GM12878 (cell line): ENCODE data around the gene NACA2.

ENCODE experiments used
- ESRRA ChIP-seq: IDR thresholded peaks from 2 replicates; pipeline ENCODE4 v1.6.1; 2012; ENCODE audit warnings: mild to moderate bottlenecking, low read length, improper control_type of control experiment
- EZH2 ChIP-seq: IDR thresholded peaks from 2 replicates; pipeline ENCODE4 v1.6.1; 2012; ENCODE audit warnings: low read depth, mild to moderate bottlenecking, control low read depth, inconsistent platforms, low read length, borderline replicate concordance; ENCODE audit not compliant: control insufficient read depth
- FOXK2 ChIP-seq: fragments of 450-650 bp; IDR thresholded peaks from 2 replicates; pipeline ENCODE4 v1.6.1; 2017; ENCODE audit warnings: mild to moderate bottlenecking, moderate library complexity
- HDAC2 ChIP-seq: fragments of 200-600 bp; sonication (generic); IDR thresholded peaks from 2 replicates; pipeline ENCODE4 v1.6.1; 2017
- MEF2A ChIP-seq: IDR thresholded peaks from 2 replicates; pipeline ENCODE4 v1.6.1; 2011; ENCODE audit warnings: low read depth, mild to moderate bottlenecking, low read length, moderate library complexity; ENCODE audit not compliant: insufficient read depth
- MYC ChIP-seq: IDR thresholded peaks from 2 replicates; pipeline ENCODE4 v1.6.1; 2011; ENCODE audit warnings: mild to moderate bottlenecking, low read length, moderate library complexity, inconsistent platforms; ENCODE audit not compliant: insufficient read depth, insufficient replicate concordance, insufficient read length, severe bottlenecking
- NFIC ChIP-seq: IDR thresholded peaks from 2 replicates; pipeline ENCODE4 v1.6.1; 2012; ENCODE audit warnings: low read depth, mild to moderate bottlenecking, inconsistent platforms, low read length, moderate library complexity
- NR2C2 ChIP-seq: IDR thresholded peaks from 2 replicates; pipeline ENCODE4 v1.6.1; 2011; ENCODE audit warnings: borderline replicate concordance, low read depth; ENCODE audit not compliant: control insufficient read depth, insufficient read length
- RELA ChIP-seq: fragments of 450-650 bp; IDR thresholded peaks from 2 replicates; pipeline ENCODE4 v1.8.0; 2014; ENCODE audit warnings: borderline replicate concordance; ENCODE audit not compliant: partially characterized antibody
- TF ChIP-seq, protein P1 (sequence below), 3 experiments: IDR thresholded peaks in 2 of 3; conservative IDR thresholded peaks in 1 of 3; 2 replicates each; pipeline ENCODE4 v1.5.1; 2011; ENCODE audit warnings: low read depth in 3 of 3, low read length in 3 of 3, mild to moderate bottlenecking in 3 of 3, control low read depth in 2 of 3, moderate library complexity in 2 of 3, inconsistent platforms in 1 of 3, mixed read lengths in 1 of 3; ENCODE audit not compliant: control insufficient read depth in 2 of 3, insufficient read depth in 1 of 3; ENCODE audit errors: extremely low read depth in 1 of 3

DNA sequence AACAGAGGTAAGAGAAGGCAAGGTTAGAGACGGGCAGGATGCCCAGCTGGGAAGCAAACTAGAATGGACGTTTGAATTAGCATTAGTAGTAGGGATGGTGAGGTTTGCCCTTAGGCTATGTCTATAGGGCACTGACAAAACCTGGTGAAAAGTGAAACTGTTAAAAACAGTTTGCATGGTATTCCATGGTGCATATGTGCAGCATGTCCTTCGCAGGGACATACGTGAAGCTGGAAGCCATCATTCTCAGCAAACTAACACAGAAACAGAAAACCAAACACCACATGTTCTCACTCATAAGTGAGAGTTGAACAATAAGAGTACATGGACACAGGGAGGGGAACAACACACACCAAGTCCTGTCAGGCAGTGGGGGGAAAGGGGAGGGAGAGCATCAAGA lies 25.8 kb downstream of the NACA2 start:
- no peak for TF ChIP-seq EZH2
- no peak for TF ChIP-seq ESRRA
- no peak for TF ChIP-seq MYC
- no peak for TF ChIP-seq NFIC
- TF ChIP-seq FOXK2: no peak
- no peak for TF ChIP-seq HDAC2
- no peak for TF ChIP-seq RELA
- no peak for TF ChIP-seq MEF2A
- TF ChIP-seq, protein P1, sequence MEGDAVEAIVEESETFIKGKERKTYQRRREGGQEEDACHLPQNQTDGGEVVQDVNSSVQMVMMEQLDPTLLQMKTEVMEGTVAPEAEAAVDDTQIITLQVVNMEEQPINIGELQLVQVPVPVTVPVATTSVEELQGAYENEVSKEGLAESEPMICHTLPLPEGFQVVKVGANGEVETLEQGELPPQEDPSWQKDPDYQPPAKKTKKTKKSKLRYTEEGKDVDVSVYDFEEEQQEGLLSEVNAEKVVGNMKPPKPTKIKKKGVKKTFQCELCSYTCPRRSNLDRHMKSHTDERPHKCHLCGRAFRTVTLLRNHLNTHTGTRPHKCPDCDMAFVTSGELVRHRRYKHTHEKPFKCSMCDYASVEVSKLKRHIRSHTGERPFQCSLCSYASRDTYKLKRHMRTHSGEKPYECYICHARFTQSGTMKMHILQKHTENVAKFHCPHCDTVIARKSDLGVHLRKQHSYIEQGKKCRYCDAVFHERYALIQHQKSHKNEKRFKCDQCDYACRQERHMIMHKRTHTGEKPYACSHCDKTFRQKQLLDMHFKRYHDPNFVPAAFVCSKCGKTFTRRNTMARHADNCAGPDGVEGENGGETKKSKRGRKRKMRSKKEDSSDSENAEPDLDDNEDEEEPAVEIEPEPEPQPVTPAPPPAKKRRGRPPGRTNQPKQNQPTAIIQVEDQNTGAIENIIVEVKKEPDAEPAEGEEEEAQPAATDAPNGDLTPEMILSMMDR (IDR thresholded peaks at IDR 0.05 in 2 of 3, conservative IDR thresholded peaks at IDR 0.05 in 1 of 3; ENCODE audit: control insufficient read depth in 2 of 3, extremely low read depth in 1 of 3, insufficient read depth in 1 of 3, low read depth in 3 of 3, low read length in 3 of 3): no peak
- TF ChIP-seq NR2C2: no peak
